A549 (cell line): ENCODE data around the gene RGPD6.
"Not testable (repeated sequence)": the region's sequence is repeated elsewhere in the genome, so short reads cannot be mapped to it uniquely, and the experiment has no call there.

Experiments used
- CEBPB ChIP-seq, 2 experiments: fragments of >200 bp in 1 of 2; sonication (Bioruptor Twin) in 1 of 2; formaldehyde crosslinking in 1 of 2; IDR thresholded peaks; 2 replicates each; pipeline ENCODE4 v1.6.1; 2012 to 2016
- ESRRA ChIP-seq: fragments of 150-350 bp; IDR thresholded peaks from 2 replicates; pipeline ENCODE4 v1.6.1; 2014; ENCODE audit warnings: mild to moderate bottlenecking, low read length, borderline replicate concordance
- HMGXB4 ChIP-seq: fragments of 250-450 bp; sonication (Bioruptor Pico); IDR thresholded peaks from 2 replicates; pipeline ENCODE4 v1.5.0; 2021; ENCODE audit warnings: mild to moderate bottlenecking, moderate library complexity, borderline replicate concordance
- MAZ ChIP-seq: fragments of 150-350 bp; IDR thresholded peaks from 2 replicates; pipeline ENCODE4 v1.6.1; 2014; ENCODE audit warnings: antibody characterized with exemption, low read depth, low read length, borderline replicate concordance
- MYC ChIP-seq: IDR thresholded peaks from 2 replicates; pipeline ENCODE4 v1.6.1; 2012; ENCODE audit warnings: mild to moderate bottlenecking, inconsistent platforms, low read length, improper control_type of control experiment, borderline replicate concordance
- POLR2A ChIP-seq: IDR thresholded peaks from 2 replicates; pipeline ENCODE4 v1.6.1; 2012; ENCODE audit warnings: mild to moderate bottlenecking, low read length
- POLR2AphosphoS2 ChIP-seq: conservative IDR thresholded peaks from 2 replicates; pipeline ENCODE4 v1.6.1; 2012; ENCODE audit warnings: low read length, improper control_type of control experiment, inconsistent platforms
- REST ChIP-seq: fragments of 200-600 bp; sonication (generic); IDR thresholded peaks from 2 replicates; pipeline ENCODE4 v1.6.1; 2016; ENCODE audit warnings: antibody characterized with exemption, mild to moderate bottlenecking, moderate library complexity
- SREBF2 ChIP-seq: fragments of 450-650 bp; IDR thresholded peaks from 2 replicates; pipeline ENCODE4 v1.6.1; 2014; ENCODE audit warnings: mild to moderate bottlenecking, moderate library complexity
- USF2 ChIP-seq: fragments of 450-650 bp; IDR thresholded peaks from 2 replicates; pipeline ENCODE4 v1.6.1; 2014; ENCODE audit warnings: antibody characterized with exemption
- ZC3H11A ChIP-seq: fragments of 450-650 bp; IDR thresholded peaks from 2 replicates; pipeline ENCODE4 v1.6.1; 2014; ENCODE audit warnings: antibody characterized with exemption, mild to moderate bottlenecking
- TF ChIP-seq, protein P1 (sequence below): fragments of >200 bp; sonication (Bioruptor Twin); formaldehyde crosslinking; IDR thresholded peaks from 3 replicates; pipeline ENCODE4 v1.5.1; 2016

GRCh38 chr2:110576763-110577416, at the start of gene RGPD6:
- TF ChIP-seq POLR2A; POLR2AphosphoS2; CEBPB (IDR thresholded peaks at IDR 0.05); REST; ESRRA; SREBF2; HMGXB4 (CRISPR knock-in tag); USF2; MAZ; MYC; ZC3H11A: not testable (repeated sequence)
- TF ChIP-seq, protein P1, sequence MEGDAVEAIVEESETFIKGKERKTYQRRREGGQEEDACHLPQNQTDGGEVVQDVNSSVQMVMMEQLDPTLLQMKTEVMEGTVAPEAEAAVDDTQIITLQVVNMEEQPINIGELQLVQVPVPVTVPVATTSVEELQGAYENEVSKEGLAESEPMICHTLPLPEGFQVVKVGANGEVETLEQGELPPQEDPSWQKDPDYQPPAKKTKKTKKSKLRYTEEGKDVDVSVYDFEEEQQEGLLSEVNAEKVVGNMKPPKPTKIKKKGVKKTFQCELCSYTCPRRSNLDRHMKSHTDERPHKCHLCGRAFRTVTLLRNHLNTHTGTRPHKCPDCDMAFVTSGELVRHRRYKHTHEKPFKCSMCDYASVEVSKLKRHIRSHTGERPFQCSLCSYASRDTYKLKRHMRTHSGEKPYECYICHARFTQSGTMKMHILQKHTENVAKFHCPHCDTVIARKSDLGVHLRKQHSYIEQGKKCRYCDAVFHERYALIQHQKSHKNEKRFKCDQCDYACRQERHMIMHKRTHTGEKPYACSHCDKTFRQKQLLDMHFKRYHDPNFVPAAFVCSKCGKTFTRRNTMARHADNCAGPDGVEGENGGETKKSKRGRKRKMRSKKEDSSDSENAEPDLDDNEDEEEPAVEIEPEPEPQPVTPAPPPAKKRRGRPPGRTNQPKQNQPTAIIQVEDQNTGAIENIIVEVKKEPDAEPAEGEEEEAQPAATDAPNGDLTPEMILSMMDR, result not testable (repeated sequence)
